ENCODE results near the gene QTRT2.

The QTRT2 gene

DNA sequence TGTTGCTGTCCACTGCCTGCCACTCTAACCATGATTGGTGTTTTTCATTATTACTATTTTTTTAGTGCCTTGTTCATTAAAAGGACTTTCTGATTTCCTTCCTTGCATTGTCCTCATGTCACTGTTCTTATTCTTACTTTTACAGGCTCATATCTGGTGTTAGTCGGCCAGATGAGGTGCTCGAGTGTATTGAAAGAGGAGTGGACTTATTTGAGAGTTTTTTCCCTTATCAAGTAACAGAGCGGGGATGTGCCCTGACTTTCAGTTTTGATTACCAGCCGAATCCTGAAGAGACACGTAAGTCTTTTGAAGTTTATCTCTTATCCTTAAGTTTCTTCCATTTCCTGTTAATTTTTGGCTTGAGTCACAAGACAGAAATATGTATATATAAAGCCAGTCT is 23.2 kb downstream of the QTRT2 start:
- DNase-seq = no peak

DNA sequence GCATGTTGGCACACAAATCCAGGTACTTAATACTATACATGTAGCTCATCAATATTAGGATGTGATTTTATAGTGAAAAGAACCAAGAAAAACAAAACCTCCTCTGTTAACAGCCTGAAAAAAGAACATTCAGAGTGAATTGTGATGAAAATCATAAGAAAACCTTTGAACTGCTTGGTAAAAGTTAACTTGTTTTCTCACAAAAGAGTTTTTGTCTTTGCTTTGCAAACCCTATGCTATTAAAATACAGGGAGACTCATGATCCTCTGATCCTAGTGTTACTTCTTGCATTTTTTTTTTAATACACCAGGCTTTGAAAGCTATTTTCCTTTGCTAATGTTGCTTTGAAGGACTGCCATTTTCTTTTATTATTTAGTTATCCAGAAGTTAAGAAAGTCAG is 23.7 kb downstream of the QTRT2 start:
- DNase-seq = no peak

DNA sequence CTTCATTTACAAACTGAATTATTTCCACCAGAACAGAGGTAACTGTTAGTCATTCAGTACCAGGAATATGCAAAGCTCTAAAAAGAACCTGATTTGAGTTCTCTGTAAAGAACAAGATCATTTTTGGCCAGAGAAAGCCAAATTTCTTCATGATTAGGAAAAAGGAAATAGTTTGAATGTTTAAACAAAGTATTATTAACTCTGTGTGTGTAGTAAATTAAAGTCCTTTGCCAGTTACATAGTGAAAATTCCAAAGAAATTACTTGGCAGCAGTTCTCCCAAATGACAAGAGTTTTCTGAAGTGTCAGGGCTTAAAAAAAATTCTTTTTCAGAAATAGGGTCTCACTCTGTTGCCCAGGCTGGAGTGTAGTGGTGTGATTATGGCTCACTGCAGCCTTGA is 24.5 kb downstream of the QTRT2 start:
- DNase-seq = no peak

DNA sequence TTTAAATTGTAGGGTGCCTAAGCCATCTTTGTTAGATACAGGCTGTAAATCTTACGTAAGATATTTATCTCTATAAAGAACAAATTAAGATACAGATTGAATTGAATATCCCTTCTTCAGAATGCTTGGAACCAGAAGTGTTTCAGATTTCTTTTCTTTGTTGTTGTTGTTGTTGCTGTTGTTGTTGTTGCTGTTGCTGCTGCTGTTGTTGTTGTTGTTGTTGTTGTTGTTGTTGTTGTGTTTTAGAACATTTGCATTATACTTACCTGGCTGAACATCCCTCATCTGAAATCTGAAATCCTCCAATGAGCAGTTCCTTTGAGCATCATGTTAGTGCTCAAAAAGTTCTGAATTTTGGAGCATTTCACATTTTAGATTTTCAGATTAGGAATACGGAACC is 26.6 kb downstream of the QTRT2 start:
- DNase-seq = no peak

DNA sequence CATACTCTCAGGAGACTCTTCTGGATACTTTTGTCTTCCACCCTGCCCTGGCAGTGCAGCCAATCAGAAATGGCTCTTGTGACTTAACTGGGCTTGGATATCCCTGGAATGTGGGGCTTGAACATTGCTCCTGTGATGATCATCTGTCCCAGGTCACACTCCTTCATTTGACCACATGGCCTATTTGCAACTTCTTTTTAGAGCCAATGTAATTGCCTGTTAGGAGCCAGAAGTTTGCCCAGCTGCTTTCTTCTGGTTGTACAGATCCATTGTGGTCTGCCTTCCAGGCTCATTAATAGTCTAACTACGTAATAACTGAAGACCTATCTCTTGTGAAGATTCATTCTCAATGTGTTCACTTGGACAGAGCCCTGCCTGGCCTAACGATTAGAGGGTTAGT is 29.8 kb downstream of the QTRT2 start:
- no peak for DNase-seq

DNA sequence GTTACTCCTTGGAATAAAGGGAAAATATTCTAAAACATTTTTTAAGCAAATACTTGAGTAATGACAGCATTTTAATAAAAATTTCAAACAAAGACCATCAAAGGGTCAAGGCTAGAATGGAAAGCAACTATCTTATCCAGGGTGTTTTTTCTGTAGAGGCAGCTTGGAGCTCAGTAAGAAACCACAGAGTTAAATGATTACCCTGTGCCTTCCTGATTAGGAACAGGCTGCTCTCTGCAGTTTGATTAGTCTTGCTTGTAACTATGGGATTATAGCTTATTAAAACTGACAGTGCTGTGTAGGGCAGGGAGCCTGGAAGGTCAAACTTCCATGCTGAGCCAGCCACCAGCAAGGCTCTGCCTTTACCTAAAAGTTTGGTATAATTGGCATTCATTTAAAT is 33.1 kb downstream of the QTRT2 start:
- DNase-seq = peak; percentile 87

DNA sequence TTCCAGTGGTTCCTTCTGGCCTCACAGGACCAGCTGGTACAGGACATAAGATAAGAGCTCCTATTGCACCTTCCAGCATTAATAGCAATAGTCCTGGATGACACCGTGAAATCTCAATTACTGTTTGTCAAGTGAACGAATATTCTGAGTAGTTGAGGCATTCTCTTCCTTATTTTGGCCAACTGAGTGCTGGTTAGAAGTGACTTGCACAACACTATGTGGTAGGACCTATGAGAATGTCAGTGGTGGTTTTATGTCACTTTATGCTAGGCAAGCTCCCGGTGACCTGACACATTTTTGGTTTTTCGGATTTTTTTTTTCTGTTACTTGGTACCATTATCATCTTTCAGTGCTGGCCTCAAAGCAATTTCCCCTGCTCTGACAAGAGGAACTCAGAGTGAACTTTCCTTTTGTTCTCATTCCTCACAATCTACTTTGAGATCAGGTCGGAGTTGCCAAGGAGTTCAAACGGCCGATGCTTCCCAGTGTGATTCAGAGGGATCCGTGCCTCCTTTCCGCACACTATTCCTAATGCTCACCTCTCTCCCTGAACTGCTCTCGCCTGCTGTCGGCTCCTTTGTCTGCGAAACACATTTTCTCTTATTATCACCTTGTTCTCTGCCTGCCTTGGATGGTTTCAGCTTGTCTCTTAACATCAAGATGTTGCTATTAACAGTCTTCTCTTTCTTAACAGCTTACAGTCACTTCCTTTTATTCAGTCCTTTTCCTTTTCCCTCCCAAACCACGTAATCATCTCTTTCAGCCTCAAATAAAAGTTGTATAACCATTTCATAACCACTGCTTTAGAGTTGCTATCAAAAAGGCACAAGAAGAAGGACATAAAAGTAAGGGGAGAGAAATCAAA is 35.8 kb downstream of the QTRT2 start:
- no peak for DNase-seq

DNA sequence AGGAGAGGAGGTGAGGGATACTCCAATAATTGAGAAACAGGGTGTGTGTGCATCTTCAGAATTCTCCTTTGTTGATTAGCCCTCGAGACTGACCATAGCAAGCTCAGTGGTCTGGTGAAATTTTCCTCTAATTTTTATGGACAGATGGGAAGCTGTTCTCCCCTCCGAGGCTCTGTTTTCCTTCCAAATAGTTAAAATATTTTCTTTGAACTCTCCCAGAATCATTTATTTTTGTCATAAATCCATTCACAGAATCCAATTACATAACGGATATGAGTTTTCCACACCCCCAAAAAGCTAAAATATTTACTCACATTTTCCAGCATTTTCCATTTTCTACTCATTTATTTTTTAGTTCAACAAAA is 36.5 kb downstream of the QTRT2 start:
- DNase-seq = no peak

DNA sequence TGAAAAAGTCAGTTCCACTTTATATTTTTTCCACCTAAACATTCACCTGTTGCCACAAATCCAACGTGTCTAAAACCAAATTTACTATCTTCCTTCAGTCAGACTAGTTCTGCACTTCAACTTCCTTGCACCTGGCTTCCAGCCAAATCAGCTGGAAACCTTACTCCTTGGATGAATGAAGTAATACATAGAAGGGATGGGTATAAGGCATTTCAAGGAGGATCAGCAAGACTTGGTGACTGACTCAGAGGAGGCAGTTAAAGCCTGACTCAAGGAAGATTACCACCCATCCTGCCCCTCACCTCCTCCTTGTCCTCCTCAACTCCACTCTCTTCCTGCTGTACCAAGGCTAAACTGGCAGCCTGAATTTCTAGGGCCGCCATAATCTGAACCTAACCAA is 37.1 kb downstream of the QTRT2 start:
- DNase-seq = peak; percentile 39

DNA sequence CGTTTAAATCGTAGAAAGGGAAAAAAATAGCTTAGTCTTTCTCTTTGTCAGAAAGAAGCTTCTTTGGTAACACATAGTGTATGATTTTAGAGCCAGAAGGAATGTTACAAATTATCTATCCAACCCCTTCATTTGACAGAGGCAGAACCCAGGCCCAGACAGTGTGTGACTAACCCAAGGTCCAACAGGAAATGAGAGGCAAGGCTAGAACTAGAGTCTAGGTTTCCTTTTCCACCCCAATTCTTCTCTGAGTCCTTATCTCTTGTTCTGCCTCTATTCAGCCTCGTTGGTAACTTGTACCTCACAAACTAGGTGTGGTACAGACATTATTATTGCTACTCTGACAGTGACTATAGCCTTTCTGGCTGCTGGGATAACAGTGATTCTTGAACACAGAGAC is 39.3 kb downstream of the QTRT2 start:
- DNase-seq = no peak

DNA sequence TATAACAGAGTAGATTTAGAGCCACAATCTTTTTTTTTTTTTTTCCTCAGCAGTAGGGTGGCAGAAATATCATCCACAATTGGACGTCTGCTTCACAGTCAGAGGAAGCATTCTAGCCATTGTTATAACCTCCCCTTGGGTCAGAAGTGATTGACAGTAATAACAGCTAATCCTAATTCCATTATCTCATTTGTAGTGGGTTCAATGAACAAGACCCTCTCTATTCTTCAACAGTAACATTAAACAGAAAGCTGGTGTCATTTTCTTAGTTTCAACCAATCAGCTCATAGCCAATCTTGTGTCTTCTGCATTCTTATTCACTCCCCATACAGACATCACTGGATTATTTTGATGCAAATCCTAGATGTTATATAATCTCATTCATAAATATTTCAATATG is 44.6 kb downstream of the QTRT2 start:
- peak; percentile 76 for DNase-seq

DNA sequence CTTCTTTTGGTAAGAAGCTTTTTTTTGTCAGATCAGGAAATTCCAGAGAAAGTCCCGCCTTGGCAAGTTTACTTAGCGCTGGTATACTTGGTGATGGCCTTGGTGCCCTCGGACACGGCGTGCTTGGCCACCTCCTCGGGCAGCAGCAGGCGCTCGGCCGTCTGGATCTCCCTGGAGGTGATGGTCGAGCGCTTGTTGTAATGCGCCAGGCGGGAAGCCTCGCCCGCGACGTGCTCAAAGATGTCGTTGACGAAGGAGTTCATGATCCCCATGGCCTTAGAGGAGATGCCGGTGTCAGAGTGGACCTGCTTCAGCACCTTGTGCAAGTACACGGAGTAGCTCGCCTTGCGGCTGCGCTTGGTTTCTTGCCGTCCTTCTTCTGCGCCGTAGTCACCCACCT is 46.6 kb downstream of the QTRT2 start:
- no peak for DNase-seq

DNA sequence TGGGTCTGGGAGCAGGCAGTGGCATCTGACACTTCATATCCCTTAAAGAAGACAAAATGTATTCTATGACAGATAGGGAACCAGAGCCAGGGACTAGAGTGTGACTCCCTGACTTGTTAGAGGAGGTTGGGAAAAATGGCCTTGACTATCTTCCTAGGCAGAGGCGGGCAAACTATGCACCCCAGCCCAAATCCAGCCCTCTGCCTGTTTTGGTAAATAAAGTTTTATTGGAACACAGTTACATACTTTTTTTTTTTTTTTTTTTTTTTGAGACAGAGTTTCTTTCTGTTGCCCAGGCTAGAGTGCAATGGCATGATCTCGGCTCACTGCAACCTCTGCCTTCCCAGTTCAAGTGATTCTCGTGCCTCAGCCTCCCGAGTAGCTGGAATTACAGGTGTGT is 47.3 kb downstream of the QTRT2 start:
- no peak for DNase-seq

DNA sequence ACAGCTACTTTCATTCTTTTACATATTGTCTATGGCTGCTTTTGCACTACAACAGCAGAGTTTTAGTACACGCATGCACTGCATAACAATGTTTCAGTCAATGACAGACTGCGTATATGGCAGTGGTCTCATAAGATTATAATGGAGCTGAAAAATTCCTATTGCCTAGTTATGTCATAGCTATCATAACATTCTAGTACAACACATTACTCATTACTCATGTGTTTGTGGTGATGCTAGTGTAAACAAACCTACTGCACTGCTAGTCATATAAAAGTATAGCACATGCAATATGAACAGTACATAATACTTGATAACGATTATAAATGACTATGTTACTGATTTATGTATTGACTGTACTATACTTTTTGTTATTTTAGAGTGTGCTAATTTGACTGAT is 47.9 kb downstream of the QTRT2 start:
- no peak for DNase-seq

DNA sequence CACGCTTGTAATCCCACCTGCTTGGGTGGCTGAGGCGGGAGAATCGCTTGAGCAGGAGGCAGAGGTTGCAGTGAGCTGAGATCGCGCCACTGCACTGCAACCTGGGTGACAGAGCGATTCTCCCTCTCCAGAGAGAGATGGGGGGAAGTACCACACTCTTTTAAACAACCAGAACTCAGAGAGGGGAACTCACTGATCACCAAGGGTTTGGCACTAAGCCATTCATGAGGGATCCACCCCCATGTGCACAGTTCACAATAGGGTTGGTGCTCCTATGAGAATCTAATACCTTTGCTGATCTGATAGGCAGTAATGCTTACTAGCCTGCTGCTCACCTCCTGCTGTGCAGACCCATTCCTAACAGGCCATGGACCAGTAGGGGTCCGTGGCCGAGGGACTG is 51.6 kb downstream of the QTRT2 start:
- DNase-seq = no peak

DNA sequence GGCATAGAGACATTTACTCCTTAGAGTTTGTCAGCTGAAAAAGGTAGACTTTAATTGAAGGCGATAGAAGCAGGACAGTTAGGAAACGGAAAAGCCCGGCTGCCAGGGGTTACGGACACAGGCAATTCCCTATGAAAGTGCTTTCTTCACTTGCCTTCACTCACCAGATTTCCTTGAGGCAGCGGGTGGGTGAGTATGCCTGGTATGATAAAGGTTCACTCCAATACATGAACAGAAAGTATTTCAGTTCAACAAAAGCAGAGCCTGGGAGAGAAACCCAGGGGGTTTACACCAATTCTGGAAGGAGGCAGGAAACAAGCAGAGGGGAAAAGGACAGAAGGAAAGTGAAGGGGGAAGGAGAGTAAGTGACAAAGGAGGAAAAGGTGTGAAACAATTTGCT is 53.9 kb downstream of the QTRT2 start:
- DNase-seq = no peak

DNA sequence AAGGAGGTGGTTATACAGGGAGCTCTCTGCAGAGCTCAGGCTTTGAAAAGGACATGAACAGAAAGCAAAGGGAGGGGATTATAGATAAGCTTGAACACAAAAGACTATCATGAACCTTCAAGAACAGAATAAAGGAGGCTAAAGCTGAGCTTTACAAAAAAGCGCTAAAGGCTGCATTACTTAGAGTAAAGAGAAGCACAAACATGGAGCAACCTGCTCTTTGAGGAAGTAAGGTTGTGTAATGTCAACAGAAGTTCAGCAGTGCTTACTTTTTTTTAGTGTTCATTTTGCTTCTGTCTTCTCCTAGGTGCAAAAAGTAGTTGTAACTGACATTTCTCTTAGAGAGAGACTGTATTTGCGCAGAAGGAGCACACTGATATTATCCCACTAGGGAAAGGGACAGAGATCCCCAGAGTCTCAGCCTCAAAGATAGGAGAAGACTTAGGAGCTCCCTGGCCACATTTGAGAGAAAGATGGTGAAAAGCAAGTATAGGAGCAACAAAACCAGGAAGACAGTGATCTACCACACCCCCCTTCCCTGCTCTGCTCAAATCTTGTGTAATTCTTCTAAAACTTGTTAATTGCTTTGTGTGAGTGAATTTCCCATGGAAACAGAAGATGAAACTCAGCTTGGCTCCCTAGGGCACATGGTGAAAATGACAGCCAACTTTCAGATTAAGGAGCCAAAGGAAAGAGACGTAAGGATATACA is 54.7 kb downstream of the QTRT2 start:
- DNase-seq = no peak

DNA sequence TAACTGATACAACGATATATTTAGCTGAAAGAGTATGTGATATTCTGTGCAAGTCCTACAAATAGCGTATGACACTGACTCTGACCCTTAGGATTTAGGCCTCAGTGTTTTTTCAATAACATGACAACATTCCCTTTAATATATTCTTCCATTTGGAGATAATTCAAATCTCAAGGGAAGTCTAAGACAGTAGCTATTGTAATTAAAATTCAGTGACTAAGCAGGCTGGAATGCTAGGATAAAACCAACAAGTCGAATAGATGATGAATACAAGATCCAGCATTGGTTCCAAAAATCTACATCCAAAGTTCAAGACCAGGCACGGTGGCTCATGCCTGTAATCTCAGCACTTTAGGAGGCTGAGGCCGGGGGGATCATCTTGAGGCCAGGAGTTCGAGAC is 56.2 kb downstream of the QTRT2 start:
- no peak for DNase-seq

DNA sequence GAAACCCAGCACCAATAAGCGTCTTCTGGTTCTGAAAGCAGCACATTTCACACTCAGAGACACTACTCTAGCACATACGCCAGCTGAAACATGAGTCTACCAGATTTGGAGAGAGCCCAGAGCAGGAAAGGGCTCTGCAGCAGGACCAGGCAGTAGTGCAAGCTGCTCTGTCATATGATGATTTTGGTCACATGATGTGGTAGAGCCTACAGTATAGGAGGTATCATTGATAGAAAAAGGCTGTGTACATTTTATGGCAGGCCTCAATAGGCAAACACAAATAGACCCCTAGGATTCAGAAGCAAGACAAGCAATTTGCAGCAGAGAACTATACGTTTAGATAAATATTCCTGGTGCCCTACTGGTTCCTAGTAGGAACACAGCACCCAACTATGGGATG is 58.2 kb downstream of the QTRT2 start:
- no peak for DNase-seq

DNA sequence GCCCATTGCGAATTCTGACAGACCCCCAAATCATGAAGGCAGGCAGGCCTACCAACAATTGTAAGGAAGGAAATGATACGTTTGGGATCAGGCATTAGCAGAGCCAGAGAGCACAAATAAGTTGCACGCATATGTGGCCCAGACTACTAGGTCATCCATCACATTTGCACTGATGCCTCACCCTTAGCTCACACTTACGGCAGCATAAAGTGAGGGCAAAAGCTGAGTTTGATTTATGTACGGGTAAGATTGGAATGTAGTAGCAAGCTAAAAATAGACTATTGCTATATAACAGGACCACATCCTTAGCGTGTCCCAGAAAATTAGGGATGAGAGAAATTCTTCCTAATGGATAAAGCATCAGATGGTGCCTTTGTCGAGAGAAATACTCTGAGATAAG is 58.6 kb downstream of the QTRT2 start:
- no peak for DNase-seq

DNA sequence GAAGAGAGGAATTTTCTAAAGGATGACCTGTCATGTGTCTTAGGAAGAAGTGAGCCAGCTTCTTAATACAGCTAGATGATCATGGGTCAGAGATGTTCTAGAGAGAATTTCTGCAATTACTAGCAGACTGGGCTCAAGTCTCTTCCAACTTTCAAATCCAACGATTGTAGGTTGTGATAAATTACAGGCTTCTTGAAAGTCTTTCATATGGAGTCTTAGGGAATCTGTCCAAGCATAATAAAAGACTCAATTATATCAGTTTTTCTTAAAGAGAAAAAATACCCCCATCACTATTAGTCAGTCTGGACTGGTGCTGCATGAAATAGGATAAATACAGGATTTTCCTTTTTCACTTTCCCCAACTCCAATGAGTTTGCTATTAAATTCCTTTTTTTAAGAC is 63.2 kb downstream of the QTRT2 start:
- no peak for DNase-seq

DNA sequence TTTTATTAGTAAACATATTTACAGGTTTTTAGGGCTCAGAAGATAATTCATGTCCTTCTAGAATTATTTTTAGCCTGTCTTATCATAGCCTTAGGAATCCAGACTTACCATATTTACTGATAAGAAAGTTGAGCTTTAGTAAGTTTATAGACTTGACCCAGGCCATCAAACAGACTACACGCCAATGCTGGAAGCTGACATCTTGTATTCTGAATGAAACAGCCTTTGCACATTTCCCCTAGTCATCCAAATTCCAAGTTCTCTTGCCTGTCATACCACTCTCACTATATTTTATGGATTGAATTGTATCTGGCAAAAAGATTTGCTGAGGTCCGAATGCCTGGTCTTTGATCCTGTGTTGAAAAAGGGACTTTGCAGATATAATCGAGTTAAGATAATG is 63.7 kb downstream of the QTRT2 start:
- no peak for DNase-seq

DNA sequence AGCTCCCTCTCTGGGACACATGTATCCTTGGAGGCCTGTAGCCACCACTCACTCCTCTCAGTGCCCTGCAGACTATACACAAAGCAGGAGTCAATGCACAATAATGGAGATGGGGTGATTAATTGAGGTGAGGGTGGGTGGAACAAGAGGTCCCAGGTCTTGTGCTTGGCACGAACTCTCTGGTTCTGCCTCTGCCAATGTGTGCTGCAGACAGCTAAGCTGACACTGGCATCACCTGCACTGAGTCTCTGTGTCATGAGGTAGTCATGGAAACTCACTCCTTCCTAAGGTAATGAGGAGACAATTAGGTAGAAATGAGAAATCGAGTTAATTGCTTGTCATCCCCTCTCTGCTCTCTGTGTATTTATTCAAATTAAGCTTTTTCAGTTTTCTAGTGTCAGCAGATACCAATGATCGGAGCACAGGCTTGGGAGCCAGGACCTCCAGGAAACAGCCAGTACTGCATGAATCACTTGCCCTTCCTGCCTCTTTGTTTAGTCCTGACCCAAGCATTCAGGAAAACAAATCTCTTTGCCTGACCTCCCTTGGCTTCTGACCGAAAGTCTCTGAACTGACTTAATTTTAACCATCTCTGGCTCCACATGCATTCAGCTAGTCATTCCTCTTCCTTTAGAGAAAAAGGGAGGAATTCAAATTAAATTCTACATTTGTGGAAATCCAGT is 65.6 kb downstream of the QTRT2 start:
- no peak for DNase-seq

DNA sequence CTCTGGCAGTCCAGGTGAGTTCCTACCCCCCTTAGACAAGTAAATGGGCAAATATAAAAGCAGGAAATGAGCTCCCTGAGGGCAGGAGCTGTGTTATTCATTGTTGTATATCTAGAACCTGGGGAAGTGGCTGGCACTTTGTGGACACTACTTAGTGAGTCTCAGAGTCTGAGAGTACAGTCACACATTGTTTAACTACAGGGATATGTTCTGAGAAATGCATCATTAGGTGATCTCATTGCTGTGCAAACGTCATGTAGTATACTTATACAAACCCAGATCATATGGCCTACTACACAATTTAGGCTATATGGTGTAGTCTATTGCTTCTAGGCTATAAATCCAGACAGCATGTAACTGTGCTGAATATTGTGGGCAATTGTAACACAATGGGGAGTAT is 69.9 kb downstream of the QTRT2 start:
- DNase-seq = no peak
